ENCODE measurements around the gene RALGDS.

The RALGDS gene

DNA sequence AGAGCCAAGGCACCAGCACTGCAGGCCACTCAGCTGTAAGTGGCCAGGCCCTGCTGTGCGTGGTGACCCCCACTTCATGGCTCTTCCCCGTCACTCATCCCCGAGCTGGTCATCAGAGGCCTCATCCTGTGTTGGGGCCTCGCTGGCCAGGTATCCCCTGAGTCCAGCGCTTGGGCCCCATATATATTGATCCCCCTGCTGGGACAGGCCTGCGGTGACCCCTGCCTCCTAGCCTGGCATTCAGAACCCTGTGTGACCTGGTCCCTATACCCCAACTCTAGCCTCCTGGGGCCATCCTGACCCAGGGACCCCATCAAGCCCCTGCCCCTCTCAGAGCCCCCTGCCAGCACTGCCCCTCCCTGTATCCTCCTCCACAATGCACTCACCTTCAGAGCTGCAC, 30.0 kb upstream of the RALGDS start:
- no peak for DNase-seq

DNA sequence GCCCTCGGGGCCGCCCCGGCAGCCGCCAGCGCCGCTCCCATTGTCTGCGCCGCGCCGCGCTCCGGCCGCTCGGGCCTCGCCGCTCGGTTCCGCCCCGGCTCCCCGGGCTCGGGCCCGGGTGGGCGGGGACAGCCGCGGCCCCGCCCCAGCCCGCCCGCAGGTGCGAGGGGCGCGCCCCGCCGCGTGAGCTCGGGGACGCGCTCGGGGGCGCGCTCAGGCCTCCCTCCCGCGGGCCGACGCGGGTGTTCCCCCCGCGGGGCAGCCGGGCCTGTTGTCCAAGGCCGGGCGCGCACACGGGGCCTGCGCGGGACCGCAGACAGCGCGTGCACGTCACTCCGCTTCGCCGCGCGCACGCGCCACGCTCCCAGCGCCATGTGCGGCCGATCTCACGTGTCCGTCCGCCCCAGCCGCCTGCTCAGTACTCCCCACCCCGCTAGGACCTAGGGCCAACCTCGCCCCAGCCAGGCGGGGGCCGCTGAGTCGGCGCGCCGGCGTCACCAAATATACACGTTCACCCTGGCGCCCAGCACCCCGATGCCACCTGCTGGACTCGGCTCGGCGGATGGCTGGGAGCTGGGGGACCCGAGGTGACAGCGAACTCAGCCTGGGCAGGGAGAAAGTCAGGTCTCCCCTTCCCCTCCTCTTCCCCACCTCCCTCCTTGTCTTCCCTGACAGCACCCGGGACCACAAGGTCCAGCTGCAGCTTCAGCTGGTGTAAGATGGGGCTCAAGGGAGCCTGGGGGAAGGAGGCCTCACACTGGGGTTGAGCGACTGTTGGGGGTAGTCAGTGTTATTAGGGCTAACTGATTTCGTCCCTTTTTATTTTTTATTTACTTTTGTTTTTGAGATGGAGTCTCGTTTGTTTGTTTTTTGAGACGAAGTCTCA, 28.3 kb upstream of the RALGDS start:
- DNase-seq: peak; percentile 99

DNA sequence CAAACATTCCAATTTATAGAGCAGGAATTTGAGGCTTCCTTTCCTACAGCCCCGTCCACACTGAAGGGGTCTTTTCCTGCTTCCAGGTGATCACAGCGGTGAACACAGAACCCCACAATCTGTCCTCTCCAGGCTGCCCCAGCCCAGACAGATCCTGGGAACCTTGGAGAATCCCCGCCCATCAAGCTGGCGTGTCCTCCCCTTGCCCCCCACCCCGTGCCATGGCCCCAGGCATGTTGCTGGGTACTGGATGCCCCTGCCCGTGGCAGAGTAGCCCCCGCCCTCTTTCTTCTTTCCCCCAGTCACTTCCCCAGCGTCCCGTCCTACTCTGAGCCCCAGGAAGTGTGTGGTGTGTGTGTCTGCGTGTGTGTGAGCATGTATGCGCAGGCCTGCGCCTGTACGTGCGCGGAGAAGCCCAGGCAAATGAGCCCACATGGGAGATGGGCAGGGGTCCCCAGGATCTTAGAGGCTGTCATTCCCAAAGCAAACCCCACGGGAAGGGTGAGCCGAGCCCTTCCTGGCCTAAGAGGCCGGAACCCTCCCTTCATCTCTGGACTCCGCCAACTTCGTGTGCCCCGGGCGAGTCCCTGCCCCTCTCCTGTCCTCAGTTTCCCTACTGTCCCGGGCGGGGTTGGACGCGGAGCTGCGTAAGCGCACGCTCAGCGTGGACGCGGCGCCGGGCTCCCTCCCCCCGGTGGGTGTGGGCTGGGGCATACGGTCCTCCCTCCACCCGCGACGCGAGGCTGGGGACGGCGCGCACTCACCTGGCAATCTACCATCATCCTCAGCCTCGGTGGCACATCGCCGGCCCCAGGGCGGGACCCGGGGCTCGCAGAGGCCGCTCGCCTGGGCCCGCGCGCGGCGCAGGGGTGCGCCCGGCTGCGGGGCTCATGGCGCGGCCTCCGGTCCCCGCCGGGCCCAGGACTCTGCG, 27.4 kb upstream of the RALGDS start:
- DNase-seq: no peak

DNA sequence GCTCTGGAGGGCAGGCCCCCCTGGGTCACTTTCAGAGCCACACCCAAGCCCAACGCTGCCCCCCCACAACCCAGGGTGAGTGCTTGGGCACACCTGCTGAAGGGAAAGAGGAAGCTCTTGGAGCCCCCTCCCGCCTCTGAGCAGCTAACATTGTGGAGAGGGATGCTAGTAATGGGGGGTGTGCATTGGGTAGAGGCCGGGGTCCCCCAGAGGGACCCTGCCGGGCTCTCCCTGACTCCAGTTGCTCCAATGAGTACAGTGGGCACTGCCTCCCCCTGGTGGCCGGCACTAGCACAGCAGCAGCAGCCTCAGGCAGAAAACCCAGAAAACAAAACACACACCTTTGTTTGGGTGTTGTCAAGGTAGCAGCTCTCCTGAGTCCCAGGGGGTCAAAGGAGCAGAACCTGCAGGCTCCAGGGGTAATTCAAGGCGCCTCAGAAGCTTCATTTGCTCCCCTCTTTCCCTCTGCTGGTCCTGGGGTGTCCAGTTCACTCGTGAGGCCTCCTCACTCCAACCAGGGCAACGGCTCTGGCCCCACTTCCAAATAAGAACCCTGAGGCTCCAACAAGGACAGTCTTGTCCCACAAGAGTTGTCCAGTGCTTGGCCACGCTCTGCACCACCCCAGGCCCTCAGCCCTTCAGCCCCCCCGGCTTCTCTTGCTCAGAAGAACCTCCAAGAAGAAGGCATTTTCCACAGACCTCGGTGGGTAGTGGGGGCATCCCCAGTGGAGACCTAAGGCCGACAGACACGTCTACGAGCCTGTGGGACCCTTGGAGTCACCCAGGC, 26.6 kb upstream of the RALGDS start:
- DNase-seq: peak; percentile 89

DNA sequence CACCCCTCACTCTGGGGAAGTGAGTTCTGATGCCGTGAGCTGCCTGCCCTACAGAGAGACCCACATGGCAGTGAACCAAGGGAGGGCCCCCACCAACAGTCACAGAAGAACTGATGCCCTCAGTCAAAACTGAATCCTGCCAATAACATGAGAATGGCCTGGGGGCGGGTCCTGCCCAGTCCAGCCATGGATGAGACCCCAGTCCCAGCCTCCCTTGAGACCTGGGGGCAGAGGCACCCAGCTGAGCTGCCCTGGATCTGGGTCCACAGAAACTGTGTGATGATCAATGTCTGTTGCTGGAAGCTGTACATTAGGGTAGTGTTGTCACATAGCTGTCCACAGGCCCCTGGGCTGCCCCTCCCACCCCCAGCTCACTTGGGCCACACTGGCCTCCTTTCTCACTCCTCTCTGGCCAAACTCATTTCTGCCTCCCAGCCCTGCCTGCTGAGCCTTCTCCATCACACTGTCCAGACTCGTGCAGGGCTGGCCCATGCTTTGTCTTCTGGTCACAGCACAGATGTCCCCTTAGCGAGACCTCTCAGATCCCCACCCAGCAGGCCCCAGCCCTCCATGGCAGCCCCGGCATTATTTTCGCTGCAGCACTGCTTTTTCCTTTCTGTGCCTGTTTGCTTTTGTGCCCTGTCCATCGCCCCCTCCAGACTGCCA, 25.8 kb upstream of the RALGDS start:
- DNase-seq: no peak

DNA sequence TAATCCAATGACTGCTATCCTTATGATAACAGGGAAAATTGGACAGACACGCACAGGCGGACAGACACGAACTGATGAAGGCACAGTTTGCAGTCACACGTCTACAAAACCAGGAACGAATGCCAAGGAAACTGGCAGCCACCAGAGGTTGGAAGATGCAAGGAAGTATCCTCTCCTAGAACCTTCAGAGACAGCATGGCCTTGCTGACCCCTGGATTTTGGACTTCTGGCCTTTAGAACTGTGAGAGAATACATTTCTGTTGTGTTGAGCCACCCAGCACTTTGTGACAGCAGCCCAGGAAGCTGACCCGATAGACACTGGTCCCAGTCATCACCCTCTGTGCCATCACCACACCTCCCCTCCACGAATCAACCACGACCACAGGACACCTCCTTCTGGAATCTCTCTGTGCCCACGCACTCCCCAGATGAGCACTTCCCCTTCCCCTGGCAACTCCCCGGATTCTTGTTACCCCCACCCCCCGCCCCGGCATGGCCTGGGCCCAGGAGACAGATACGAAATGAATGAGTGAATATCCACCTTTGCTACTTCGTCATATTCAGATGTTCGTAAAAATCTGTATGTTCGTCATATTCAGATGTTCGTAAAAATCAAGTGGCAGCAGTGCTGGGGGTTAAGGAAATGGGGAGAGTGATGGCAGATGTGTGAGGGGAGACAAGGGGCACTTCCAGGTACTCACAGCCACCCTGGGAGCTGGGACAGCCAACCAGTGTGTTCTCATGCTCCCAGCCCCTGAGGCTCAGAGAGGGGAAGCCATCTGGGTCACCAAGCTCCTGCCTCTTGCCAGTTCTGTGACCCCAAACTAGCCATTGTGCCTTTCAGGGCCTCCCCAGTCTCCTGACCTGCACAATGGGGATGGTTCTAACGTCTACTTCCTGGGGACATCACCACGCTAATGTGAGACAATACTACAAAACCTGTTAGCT, 24.1 kb upstream of the RALGDS start:
- DNase-seq: no peak

DNA sequence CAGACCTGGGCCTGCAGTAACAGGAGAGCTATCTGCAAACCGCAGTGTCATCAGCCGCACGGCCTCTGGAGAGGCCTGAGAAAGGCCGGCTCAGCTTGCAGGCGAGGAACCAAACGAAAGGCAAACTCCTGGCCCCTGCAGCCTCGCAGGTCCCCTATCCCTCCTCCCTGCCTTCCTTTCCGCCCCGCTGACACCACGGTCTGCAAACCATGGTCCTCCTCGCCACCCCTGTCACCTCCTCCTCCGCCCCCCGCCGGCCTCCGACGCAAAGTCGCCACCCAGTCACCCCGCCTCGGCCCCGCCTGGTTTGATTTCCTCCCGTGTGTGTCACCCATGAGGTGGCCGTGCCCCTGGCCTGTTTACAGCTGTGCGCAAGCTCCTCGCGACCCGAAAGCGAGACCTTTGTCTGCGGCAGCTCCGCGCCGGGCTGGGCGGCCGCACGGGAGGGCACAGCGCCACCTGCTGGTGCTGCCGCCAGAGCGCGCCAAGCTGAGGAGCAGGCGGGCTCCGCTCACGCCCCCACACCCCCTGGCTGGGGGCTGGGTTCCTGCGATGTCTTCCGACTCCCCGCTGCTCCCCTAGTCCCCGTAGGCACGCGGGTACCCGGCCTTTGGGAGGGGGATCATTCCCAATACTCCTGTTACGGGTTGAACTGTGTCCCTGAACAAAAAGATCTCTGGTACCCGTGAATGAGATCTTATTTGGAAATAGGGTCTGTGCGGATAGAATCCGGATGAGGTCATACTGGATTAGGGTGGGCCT, 23.3 kb upstream of the RALGDS start:
- peak; percentile 97 for DNase-seq

DNA sequence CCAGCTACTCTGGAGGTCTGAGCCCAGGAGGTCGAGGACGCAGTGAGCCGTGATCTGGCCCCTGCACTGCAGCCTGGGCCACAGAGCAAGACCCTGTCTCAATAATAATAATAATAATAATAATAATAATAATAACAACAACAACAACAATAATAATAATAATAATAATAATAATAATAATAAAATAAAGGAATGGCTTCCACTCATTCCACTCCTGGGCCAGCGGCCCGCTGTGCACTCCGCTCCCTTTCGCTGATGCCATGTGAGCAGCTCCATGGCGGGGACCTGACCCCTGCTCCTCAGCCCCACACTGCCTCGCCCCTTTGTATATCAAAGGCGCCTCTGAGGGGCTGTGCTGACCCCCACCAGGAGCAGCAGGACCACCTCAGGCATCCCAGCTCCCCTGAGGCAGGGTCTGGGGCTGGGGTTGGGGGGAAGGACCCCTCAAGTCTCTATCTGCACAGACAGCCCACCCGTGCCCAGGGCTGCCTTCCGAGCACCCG, 22.6 kb upstream of the RALGDS start:
- no peak for DNase-seq

DNA sequence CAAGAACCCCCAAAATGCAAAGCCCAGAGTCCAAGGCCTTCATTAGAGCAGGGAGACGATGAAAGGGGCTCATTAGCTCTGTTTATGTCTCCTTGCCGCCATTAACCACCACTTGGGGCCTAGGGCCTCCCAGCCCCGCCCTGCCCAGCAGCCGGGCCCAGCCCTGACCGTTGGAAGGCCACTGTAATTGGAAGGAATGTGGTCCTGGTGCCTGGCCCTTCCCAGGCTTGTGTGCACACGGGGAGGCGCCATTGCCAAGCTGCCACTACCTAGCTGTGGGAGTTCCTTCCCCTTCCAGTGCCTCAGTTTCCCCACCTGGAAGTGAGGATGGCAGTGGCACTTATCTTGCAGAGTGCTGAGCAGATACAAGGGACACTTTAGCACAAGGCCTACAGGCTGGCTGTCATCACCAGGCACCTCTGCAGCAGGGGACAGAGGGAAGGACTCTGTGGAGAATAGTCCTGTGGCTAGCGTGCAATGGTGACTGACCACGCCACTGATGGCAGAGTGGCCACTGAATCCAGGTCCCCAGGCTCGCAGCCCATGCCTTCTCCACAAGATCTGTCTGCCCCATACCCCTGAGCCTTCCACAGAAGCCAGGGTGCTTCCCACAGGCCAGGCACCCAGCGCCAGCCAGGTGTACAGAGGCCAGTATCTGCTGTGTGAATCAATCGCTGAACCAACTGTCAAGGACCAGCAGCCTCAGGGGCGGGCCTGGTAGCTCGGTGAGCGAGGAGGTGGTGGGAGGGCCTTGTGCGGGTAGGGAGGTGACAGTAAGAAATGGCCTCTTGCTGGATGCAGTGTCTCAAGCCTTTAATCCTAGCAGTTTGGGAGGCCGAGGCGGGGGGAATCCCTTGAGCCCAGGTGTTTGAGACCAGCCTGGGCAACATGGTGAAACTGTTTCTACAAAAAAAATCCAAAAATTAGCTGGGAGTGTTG, 21.9 kb upstream of the RALGDS start:
- DNase-seq: peak; percentile 70

DNA sequence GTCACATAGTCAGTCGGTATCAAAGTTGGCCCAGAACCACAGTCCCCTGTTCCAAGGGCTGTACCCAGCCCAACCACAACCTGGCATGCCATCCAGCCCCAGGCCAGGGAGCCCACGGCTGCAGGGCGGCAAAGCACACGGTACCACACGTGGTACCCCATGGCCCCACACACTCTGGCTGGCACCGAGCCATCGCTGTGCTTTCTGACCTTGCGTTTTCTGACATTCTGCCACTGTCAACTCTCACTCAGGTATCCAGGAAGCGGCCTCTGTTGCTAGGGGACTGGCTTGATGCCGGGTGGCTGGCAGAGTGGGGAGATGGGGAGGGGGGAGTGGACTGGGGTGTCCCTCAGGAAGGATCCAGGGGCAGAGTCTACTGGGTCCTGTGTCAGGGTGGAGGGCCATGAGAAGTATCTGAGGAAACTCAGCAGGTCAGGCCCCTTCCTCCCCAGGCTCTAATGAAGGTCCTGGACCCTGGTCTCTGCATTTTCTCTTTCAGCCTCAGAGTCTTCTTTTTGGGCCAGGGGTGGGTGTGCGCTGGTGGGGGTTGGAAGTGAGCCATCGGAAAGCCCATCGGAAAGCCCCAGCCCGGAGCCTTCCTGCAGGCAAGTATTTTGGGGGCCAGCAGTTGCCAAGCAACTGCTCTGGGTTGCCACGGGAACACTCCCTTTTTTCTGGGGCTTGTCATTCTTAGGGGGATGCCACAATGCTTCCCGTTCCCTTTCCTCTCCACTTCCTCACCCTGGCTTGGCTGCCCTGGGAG, 21.0 kb upstream of the RALGDS start:
- DNase-seq: no peak

DNA sequence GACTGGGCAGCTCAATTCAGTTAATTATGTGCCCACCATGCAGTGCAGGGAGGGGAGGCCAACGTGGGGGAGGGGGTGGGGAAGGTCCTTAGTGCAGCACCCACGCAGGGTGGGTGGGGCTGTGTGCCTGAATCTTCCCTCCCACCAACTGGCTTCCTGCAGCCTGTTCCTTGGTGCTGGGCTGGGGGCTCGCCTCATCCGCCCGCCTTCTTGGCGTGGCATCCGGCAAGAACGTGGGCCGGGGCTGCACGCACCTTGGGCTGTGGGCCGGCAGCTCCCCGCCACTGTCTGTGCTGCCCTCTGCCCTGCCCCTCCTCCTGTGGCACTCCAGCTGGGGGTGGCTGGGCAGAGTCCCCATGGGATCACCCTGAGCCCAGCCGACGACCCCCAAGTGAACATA, 19.6 kb upstream of the RALGDS start:
- no peak for DNase-seq

DNA sequence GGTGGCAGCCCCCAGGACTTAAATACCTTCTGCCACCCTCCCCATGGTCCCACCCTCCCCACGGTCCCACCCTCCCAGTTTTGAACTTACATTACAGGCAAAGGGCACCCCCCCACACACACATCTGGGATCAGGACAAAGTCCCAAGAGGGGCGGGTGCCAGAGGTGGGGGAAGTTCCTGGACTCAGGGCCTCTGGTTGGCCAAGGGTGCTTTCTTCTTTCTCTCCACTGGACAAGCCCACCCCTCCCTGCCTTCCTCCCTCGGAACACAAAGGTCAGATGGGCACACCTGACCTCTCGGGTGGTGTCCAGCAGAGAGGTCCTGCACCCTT, 19.1 kb upstream of the RALGDS start:
- DNase-seq: no peak

DNA sequence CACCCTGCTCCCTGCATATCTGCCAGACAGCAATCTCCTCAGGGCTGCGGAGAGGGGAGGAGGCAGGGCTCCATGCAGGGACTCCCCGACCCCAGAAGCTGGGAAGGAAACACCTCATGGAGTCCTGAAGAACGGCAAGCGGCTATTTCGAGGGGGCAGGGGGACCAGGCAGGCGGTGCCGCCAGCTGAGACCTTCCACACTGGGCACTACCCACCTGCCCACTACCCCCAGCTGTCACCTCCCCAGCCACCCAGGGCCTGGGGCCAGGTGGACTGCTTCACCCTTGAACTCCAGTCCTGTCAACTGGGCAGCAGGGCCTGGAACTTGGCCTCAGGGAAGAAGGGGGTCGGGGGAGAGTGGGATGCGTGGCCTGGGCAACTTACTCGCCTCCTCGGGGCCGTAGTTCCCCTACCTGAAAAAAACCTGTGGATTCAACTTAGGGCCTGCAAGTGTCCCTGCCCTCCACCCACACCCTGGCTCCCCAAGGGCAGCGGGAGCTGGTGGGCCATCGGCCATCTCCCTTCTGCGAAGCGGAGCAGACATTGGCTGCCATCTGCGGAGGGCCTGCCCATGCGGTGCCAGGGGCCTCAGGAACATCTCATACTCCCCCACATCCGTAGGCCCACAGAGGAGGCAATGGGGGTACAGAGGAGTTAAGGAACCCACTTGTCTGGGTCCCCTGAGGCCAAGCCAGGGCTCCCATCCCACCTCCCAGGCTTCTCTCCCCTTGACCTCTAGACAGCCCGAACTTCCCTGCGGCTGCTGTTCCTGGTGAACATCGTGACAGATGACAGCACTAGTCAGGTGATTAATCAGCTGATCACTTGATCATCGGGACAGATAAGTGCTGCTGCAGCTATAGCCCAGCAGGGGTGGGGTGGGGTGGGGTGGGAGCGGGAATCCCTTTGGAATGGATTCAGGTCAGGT, 18.5 kb upstream of the RALGDS start:
- DNase-seq: no peak

DNA sequence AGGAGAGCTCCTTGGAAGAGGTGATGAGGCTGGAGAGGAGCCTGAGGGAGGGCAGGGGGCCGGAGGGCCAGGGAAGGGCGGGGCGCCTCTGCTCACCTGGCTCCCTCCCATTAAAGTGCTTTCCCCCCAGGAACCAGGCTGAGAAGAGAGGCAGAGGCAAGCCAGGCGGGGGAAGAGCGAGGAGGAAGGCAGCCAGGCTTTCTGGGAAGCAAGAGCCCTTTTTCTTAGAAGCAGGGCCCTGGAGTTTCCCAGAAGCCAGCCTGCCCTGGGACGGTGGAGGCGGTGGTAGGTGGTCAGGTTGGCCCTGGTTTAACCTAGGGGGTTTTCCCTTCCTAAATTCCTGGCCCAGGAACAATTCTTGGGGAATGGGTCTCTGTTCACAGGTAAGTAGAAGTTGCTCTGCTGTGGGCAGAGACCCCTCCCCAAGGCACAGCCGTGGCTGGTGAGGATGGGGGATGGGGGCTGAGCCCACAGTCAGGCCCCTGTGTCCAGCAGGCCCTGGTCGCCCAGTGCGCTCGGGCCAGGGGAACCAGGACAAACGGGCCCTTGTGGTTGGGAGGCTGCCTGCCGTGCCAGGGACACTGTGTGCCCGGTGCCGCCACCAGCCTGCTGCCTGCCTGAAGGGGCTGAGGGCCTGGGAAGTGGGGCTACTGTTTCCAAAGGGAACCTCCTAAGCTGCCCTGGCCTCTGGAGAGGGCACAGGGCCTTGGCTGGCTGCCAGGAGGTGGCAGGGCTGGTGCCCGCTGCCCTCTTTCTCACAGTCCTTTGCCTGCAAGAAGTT, 16.6 kb upstream of the RALGDS start:
- no peak for DNase-seq

DNA sequence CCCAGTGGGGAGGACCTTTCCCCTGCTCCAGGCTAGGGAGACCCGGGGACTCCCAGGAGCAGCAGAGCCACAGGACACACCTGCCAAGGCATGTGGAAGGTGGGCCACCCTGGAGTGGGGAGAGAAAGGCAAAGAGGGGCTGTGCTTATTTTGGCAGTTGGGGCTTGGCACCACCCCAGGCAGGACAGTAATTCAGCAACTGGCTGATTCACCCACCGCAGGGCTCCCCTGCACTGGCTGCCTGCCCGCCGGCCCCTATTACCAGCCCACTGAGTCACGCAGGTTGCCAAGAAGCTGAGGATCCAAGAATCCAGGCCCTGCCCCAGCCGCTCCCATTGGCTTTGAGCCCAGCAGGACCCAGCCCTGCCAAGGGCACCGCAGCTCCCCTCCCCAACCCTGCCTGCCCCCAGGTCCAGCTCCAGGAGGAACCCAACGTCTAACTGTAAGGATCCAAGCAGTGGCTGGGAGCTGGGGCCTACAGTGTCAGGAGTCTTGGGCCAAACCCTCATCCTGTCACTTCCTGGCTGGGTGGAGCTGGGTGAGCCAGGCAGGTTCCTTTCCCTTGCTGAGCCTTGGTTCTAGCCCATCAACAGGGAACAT, 14.2 kb upstream of the RALGDS start:
- DNase-seq: peak; percentile 90
